Suprapubic skin (tissue), 4 donors: ENCODE results near the gene GDAP1L1.

Experiments used
- EP300 ChIP-seq: sonication (generic); formaldehyde crosslinking; IDR thresholded peaks from one replicate; pipeline ENCODE4 v1.6.1; 2017; ENCODE audit warnings: antibody characterized with exemption
- POLR2A ChIP-seq, 2 donors: fragments of 450-650 bp; IDR thresholded peaks; one replicate each; pipeline ENCODE4 v1.6.1; 2017; ENCODE audit warnings: antibody characterized with exemption in 2 of 2, mild to moderate bottlenecking in 2 of 2, moderate library complexity in 2 of 2
- POLR2AphosphoS5 ChIP-seq, 3 donors: sonication (generic); formaldehyde crosslinking; IDR thresholded peaks; one replicate each; pipeline ENCODE4 v1.6.1; 2017; ENCODE audit warnings: antibody characterized with exemption in 3 of 3
- TF ChIP-seq, protein P1 (sequence below), 2 donors: fragments of 200-600 bp in 1 of 2; fragments of 450-650 bp in 1 of 2; sonication (generic) in 1 of 2; IDR thresholded peaks; one replicate each; pipeline ENCODE4 v1.5.1; 2016 to 2019; ENCODE audit warnings: antibody characterized with exemption in 2 of 2, mild to moderate bottlenecking in 1 of 2, moderate library complexity in 1 of 2

DNA sequence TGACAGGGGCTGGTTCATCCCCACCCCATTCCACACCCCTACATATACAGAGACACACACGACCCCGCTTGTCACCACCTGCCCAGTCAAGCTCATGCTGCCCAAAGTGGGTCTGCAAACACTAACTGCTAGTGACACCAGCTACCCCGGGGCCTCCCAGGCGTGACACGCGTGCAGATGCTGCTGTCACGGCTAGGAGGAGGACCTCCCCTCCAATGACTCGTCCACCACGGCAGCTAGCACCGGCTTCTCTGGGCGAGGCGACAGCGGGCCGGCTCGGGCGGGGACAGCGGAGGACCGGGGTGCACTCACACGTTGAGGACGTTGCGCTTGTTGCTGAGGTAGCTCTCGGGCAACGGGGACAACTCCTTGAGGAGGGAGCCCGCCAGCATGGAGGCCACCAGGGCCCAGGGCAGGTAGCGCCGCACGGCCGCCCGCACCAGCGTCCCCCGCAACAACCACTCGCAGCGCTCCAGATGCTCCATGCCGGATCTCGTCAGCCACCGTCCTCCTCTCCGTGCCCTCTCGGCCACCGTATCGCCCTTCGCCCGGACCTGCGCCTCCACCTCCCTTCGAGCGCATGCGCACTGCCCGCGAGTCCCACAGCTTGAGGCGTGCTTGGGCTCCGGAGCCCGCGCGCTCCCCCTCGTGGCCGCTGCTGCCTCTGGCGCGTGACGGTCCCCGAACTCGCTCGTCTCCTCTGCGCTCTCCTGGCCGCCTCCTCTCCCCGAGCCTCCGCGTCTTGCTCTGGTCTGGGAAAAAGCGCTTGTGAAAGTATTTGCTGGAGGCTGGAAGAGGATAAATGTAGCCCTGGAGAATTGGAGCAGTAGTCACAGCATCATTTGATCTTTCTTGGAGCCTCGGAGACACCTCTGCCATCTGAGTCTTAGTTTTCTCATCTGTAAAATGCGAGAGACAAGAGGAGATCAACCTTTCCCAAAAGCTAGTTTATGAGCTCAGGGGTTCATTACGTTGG, 63.8 kb downstream of the GDAP1L1 start, which contains the start of gene FITM2:
- TF ChIP-seq, protein P1, sequence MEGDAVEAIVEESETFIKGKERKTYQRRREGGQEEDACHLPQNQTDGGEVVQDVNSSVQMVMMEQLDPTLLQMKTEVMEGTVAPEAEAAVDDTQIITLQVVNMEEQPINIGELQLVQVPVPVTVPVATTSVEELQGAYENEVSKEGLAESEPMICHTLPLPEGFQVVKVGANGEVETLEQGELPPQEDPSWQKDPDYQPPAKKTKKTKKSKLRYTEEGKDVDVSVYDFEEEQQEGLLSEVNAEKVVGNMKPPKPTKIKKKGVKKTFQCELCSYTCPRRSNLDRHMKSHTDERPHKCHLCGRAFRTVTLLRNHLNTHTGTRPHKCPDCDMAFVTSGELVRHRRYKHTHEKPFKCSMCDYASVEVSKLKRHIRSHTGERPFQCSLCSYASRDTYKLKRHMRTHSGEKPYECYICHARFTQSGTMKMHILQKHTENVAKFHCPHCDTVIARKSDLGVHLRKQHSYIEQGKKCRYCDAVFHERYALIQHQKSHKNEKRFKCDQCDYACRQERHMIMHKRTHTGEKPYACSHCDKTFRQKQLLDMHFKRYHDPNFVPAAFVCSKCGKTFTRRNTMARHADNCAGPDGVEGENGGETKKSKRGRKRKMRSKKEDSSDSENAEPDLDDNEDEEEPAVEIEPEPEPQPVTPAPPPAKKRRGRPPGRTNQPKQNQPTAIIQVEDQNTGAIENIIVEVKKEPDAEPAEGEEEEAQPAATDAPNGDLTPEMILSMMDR (IDR thresholded peaks at IDR 0.05) = peak; percentile 89 to 97
- TF ChIP-seq POLR2AphosphoS5 (IDR thresholded peaks at IDR 0.05) (peak in 2 of 3 donors; percentile 43 to 98), POLR2A (IDR thresholded peaks at IDR 0.05) (no peak), EP300 (no peak)
